ENCODE measurements around the gene PRKX.

- TF ChIP-seq YY1 (IDR thresholded peaks at IDR 0.05; ENCODE audit: low read depth) (no peak), EGR1 (IDR thresholded peaks at IDR 0.05) (no peak), CREB1 (IDR thresholded peaks at IDR 0.05; ENCODE audit: low read depth) (no peak), NFIC (IDR thresholded peaks at IDR 0.05) (no peak), TAF1 (IDR thresholded peaks at IDR 0.05; ENCODE audit: low read depth) (no peak), TEAD4 (IDR thresholded peaks at IDR 0.05) (no peak), TCF12 (IDR thresholded peaks at IDR 0.05; ENCODE audit: low read depth) (no peak), EP300 (IDR thresholded peaks at IDR 0.05; ENCODE audit: borderline replicate concordance) (no peak), CEBPB (IDR thresholded peaks at IDR 0.05) (no peak), REST (IDR thresholded peaks at IDR 0.05; ENCODE audit: low read depth) (no peak), RAD21 (IDR thresholded peaks at IDR 0.05; ENCODE audit: low read depth) (no peak), MAX (IDR thresholded peaks at IDR 0.05) (no peak), FOXM1 (IDR thresholded peaks at IDR 0.05; ENCODE audit: borderline replicate concordance, low read depth) (no peak), USF1 (IDR thresholded peaks at IDR 0.05) (no peak)
These were observed 113.5 kb downstream of the PRKX start for GRCh38 chrX:3599802-3600430.

Data from Ishikawa (cell line).